ENCODE results near the gene CLOCK.
A peak's percentile ranks its signal among the peaks of the same experiment; 100 is the strongest.

CLOCK gene

DNA sequence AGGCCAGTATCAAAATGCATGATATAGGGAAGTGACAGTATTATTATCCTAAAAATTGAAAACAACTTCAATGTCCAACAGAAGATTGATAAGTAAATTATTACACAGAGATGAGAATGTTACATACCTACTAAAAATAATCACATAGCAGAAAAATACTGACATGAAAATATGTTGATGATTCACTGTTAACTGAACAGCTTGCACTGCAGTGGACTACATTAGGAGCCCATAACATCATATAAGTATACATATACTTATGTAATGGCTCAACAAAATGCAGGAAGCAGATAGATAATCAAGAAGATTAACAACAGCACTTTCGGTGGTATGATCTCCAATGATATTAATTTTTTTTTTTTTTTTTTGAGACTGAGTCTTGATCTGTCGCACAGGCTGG, 7.1 kb downstream of the CLOCK start:
- no peak for DNase-seq (ENCODE audit: low spot score)

DNA sequence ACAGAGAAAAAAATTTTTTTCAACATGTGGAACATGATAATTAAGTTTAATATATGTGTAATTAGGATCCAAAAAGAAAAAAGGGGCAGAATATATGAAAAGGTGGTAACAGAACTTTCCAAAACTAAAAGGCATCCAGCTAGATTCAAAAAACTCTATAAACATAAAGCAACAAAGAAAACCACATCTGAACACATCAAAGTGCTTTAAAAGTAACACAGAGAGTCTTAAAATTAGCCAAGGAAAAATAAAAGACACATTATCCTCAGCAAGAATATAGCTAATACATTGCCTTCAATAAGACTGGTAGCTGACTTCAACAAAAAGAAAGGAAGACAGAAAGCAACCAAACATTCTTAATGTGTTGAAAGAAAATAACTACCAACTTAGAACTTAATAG, 8.2 kb downstream of the CLOCK start:
- DNase-seq (ENCODE audit: low spot score) = no peak

DNA sequence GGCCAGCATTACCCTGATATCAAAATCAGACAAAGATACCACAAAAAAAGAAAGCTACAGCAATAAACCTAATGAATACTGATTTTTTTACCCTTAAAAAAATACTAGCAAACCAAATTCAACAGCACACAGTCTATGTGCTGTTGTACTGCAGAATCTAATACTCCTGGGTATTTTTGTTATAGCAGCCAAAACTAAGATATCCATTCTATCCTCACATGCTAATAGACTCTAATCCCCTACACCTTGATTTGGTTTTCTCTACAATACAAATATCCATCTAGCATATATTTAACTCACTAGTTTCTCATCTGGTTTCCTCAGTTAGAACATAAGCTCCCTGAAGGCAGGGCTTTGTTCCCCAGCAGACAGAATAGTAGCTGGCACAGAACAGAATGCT, 12.4 kb downstream of the CLOCK start:
- DNase-seq (ENCODE audit: low spot score) = no peak

DNA sequence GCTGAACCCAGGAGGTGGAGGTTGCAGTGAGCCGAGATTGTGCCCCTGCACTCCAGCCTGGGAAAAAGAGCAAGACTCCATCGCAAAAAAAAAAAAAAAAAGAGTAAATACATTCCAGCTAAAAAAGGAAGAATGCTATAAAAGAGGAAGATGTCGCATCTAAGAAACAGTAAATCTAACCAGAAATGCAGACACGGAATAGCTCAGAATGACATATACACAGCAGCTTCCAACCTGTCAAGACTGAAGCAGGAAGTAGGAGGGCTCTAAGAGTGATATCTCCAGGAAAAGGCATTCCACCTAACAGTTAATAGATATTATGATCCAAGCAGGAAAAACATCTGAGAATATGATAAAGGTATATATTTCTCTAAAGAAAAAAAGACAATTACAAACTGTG, 16.0 kb downstream of the CLOCK start:
- no peak for DNase-seq (ENCODE audit: low spot score)

DNA sequence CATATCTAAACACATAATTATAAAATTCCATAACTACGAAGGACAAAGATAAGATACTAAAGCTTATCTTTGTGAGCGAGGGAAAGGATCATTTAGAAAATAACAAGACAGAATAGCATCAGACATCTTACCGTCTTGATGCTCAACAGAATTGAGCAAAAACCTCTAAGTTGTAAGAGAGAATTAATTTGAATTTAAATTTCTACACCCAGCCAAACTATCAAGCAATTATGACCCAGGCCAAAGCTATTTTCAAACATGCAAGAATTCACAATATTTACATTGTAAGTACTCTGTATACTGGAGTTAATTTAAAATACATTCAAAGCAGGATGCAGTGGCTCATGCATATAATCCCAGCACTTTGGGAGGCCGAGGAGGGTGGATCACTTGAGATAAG, 16.5 kb downstream of the CLOCK start:
- no peak for DNase-seq (ENCODE audit: low spot score)

DNA sequence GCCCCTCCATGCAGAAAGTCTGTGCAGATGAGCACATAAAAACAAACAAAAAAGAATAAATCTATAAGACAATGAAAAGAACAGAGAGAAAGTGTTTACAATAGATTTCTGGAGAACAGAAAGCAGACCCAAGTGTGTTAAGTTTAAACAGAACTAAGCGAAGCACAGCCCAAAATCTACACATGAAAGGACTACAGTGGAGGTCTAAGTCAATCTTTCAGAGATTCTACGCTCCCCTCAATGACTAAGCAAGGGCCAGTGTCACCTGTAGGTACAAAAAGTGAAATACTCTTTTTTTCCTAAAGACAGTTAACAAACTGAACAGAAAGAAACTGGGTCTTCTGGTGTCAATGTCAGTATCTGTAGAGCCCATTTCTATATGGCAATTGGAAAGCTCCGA, 18.2 kb downstream of the CLOCK start:
- DNase-seq (ENCODE audit: low spot score) = no peak

DNA sequence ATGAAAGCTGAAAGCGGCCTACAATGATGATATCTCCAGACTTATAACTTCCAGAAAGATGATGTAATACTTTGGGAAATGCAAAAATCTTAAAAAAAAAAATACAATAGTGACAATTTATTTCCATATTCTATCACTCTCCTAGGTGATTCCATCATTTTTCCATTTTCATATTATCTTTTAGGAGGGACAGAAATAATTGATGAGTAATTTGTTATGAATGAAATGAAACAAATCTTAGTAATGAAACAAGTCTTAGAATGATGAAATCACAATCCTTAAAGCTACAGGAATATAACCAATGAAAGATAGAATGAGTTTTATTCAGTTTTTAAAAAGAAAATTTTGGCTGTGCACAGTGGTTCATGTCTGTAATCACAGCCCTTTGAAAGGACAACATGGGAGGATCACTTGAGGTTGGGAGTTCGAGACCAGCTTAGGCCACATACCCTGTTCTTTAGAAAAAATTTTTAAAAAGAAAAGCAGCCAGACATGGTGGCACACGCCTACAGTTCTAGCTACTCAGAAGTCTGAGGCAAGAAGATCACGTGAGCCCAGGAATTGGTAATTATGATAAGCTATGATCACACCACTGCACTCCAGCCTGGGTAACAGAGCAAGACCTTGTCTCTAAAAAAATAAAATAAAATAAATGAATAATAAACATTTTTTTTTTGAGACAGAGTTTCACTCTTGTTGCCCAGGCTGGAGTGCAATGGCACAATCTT, 21.7 kb downstream of the CLOCK start:
- DNase-seq (ENCODE audit: low spot score) = no peak

DNA sequence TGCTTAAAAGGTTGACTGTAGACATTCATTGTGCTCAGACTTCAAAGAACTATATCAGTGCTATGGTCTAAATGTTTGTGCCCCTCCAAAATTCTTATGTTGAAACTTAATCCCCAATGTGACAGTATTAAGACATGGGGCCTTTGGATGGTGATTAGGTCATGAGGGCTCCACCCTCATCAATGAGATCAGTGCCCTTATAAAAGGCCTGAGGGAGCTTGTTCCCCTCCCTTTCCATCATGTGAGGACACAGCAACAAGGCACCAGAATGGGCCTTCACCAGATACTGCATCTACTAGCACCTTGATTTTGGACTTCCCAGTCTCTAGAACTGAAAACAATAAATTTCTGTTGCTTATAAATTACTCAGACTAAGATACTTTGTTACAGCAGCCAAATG, 28.3 kb downstream of the CLOCK start:
- no peak for DNase-seq (ENCODE audit: low spot score)

DNA sequence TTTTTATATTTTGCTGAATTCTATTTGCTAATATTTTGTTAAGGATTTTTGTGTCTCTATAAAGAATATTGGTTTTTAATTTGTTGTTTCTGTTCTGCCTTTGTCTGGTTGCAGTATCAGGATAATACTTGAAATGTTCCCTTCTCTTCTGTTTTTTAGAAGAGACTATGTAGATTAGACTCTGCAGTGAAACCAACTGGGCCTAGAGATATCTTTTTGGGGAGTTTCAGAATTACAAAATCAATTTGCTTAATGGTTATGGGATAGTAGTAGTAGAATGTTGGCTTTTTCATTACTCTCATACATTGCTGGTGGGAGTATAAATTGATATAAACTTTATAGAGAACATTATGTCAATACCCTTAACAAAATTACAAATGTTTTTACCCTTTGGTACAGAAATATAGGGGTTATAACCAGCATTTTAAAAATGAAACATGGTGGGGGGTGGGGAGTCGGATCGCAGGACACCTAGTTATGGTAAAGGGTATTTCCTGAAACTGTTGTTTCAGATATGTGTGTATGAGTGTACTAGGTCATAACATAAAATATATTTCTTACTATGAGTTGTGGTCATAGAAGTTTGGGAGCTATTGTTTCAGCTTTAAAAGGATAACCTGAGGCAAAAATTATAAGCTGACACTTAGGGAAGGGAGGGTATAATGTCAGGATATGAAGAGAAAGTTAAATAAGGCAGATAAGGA, 29.0 kb downstream of the CLOCK start:
- no peak for DNase-seq (ENCODE audit: low spot score)

DNA sequence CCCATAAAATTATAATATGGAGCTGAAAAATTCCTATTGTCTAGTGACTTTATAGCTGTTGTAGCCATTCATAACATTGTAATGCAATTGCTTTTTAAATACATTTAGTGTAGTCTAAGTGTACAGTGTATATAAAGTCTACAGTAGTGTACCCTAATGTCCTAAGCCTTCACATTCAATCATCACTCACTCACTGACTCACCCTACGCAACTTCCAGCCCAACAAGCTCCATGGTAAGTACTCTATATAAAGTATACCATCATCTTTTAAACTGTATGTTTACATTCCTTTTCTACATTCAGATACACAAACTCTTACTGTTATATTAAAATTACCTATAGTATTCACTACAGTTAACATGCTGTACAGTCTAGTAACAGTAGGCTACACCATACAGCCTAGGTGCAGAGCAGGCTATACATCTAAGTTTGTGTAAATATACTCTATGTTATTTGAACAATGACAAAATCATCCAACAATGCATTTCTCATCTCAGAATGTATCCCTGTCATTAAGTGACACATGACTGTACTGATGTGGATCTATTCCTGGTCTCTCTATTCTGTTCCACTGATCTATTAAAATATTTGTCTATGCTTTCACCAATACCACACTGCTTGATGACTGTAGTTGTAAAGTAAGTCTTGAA, 33.7 kb downstream of the CLOCK start:
- no peak for DNase-seq (ENCODE audit: low spot score)

DNA sequence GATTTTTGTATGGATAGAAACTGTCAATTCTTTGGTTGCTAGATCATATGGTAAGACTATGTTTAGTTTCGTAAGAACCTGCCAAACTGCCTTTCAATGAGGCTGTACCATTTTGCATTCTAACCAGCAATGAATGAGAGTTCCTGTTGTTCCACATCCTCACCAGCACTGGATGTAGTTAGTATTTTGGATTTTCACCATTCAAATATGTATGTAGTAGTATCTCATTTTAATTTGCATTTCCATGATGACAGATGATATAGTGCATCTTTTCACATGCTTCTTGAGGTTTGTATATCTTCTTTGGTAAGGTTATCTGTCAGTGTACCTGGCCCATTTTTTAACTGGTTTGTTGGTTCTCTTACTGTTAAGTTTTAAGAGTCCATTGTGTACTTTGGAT, 34.6 kb downstream of the CLOCK start:
- DNase-seq (ENCODE audit: low spot score) = no peak

DNA sequence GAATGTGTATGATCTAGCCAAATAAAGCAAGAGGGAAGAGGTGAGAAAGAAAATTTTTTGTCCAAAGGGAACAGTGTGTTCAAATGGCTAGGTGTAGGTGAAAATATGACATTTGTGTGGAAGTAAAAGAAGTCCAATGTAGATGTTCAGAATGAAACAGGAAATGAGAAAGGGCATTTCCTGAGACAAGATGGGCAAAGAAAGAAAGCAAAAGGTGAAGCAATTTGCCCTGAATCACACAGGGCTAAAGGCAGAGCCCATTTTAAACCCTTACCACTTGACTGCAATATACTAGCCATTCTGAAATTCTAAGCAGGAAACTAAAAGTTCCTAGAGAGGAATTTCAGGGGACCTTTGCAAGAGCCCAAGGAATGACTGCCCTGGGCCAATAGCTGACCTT, 36.0 kb downstream of the CLOCK start:
- no peak for DNase-seq (ENCODE audit: low spot score)

DNA sequence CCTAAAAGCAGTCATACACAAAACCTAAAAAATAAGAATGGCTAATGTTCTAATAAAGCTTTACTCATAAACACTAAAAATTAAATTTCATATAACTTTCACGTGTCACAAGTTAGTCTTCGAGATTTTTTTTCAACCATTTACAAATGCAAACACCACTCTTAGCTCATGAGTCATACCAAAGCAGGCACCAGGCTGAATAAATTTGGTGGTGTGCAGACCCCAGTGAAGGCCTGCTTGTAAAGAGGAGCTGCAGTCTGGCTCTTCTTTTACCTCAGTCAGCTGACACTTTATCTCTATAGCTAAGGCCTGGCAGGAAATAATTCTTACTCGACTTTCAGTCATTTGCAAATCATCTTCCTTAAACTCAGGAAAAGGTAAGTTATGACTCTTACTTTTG, 37.4 kb downstream of the CLOCK start:
- no peak for DNase-seq (ENCODE audit: low spot score)

DNA sequence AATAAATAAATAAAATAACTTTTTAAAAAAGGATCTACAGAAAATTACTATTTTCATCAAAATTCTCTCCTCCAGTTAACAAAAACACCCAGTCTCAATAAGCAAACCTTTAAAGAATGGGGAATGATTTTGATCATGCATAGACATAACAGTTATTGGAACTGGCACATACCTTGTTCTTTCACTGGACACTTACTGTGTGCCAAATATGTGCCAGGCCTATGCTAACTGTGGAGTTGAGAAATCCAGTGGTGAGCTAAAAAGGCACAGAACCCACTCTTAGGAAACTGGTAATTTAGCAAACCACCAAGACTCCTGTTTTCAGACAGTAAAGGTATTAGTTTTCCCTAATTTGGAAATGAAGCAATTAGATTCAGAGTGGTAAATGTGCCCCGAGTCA, 39.1 kb downstream of the CLOCK start:
- no peak for DNase-seq (ENCODE audit: low spot score)

DNA sequence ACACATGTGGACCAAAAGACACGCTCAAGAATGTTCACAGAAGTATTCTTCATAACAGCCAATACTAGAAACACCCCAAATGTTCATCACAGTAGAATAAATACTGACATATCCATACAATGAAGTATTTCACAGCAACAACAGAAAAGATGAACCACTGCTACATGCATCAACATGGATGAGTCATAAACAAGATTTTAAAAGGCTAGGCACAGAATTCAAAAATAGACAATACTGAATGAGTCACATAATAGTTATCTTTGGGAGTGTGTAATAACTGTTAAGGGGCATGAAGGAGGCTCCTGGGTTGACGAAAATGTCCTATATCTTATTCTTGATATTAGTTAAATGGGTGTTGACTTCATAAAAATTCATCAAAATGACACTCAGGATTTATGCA, 43.5 kb downstream of the CLOCK start:
- no peak for DNase-seq (ENCODE audit: low spot score)

DNA sequence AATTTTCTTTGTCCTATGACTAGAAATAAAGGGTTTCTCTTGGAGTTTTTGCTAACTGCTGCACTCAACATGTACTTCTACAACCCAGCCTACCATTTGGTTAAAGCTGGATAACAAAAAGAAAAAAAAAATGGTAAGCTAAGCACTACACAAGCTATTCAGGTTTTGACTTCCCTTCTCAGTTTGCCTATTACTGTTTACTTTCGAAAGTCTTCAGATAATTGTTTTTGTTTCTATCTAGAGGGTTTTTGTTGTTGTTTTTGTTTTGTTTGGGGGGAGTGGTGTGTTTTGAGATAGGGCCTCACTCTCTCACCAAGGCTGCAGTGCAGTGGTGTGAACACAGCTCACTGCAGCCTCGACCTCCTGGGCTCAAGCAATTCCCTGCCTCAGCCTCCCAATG, 46.6 kb downstream of the CLOCK start:
- no peak for DNase-seq (ENCODE audit: low spot score)

DNA sequence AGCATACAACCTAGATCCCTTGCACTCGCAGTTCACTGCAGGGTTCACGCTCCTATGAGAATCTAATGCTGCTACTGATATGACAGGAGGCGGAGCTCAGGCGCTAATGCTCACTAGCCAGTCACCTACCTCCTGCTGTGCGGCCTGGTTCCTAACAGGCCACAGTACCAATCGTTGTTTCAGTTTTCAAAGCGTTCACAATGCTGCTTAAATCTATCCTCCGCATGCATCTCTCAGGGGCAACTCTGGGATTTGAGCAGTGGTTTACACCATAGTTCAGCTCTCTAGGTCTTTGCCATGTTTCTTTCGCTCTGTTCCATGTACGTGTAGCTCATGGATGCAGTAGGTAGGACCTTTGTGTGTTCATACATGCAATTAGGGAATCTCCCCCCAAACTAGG, 47.2 kb downstream of the CLOCK start:
- peak; percentile 51 for DNase-seq (ENCODE audit: low spot score)

DNA sequence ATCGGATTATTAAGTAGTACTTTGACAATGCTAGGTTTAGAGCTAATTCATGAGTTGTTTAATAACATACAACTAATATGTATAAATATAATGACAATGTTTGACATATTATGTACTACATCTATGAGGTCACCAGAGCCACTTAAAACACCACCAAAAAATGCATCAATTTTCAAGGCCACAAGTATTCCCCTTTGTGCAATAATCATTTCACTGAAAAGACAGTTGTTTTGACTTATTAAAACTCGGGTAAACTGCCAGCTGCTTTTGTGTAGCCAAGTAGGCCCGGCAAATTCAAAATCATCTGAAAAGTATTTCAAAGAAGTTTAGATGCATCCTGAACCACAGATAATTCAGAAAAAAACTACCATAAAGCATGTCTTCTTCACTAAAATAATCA, 48.7 kb downstream of the CLOCK start:
- DNase-seq (ENCODE audit: low spot score) = no peak

DNA sequence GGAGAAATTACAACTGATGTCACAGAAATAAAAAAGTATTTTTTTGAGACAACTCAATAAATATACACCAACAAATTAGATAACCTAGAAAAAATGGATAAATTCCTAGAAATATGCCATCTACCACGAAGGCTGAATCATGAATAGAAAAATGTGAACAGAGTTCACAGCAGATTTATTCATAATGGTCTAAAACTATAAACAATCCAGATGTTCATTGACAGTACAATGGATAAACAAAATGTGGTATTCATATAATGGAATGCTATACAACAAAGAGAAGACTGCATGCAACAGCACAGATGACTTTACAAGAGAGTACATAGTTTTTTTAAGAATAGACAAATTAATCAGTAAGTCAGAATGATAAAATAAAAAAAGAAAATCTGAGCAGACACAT, 55.2 kb downstream of the CLOCK start:
- no peak for DNase-seq (ENCODE audit: low spot score)

DNA sequence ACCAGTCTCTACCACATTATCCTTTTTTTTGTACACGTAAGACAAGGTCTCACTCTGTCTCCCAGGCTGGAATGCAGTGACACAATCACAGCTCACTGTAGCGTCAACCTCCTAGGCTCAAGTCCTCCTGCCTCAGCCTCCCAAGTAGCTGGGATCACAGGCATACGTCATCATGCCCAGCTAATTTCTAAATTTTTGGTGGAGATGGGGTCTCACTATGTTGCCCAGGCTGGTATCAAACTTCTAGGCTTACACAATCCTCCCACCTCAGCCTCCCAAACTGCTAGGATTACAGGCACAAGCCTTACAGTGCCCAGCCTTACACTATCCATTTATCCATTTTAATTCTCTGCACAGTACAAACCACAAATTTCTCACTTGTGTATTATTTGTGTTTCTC, 58.0 kb downstream of the CLOCK start:
- DNase-seq (ENCODE audit: low spot score) = no peak

DNA sequence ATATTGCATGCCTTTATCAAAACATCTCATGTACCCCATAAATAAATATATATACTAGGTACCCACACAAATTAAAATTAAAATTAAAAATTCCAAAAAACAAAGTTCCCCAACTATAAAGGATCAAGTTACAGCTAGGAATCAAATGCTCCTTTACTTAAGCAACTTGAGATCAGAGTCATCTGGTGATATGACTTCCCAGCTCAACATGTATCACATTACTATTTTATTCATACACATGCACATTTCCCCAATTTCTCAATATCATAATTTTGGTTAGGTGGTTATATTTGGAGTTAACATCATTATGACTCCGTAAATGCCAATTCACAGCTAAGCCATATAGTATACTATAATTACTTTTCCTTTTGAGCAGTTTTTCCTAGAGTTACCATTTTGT, 60.9 kb downstream of the CLOCK start:
- no peak for DNase-seq (ENCODE audit: low spot score)

DNA sequence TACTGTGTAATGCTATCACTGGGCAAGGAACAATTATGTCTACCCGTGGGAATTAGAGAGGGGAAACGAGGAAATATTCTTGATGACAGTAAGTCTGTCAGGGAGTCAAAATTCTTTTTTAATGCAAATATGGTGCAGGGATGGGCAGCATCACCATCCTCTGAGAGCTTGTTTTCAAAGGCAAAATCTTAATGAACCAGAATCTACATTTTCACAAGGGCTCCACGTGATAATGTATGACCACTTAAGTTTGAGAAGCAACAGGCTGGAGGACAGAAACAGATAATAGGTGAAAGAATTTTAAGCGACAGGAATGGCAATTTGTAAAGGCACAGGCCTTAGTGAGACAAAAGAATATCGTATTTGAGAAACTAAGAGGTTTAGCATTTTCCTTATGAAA, 63.4 kb downstream of the CLOCK start:
- no peak for DNase-seq (ENCODE audit: low spot score)

DNA sequence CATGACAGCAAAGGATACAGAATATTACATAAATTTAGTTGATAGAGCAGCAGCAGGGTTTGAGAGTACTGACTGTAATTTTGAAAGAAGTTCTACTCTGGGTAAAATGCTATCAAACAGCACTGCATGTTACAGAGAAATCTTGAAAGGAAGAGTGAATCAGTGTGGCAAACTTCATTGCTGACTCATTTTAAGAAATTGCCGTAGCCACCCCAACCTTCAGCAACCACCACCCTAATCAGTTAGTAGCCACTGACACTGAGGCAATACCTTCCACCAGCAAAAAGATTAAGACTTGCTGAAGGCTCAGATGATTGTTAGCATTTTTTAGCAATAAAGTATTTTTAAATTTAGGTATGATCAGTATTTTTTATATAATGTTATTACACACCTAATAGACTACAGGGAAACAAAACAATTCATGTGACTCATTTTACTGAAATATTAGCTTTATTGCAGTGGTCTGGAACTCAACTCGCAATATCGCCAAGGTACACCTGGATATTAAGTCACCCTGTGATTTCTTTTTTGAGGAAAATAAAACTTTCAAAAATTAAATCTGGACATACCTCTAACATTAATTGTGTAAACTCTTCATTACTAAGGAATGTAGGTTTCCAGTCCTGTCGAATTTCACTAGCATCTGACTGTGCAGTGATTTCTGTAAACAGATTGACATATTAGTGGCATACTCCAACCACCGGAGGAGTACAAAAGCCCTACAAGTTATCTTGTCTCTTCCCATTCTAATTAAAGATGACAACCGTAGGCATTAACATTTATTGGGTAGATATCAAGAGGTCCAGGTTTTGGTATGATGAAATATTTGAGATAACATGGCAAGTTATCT, 71.1 kb downstream of the CLOCK start:
- DNase-seq (ENCODE audit: low spot score) = no peak
